MM.1S (cell line): ENCODE measurements around the gene SORBS2.

Source experiments
- DNase-seq: peaks from one replicate; pipeline ENCODE4 v3.0.0-alpha.2; 2015
- H2AFZ ChIP-seq: fragments of 300-600 bp; sonication (generic); 2 replicates; pipeline ENCODE4 v1.6.0; 2016; ENCODE audit warnings: antibody characterized with exemption, low read length
- H3F3A ChIP-seq: fragments of 300-600 bp; sonication (generic); 2 replicates; pipeline ENCODE4 v1.6.1; 2016; ENCODE audit warnings: mild to moderate bottlenecking, antibody characterized with exemption, low read length, moderate library complexity, mixed read lengths; ENCODE audit not compliant: insufficient read depth
- H3K27ac ChIP-seq: fragments of 300-600 bp; sonication (generic); 2 replicates; pipeline ENCODE4 v1.5.1; 2016; ENCODE audit warnings: mild to moderate bottlenecking, low read length
- H3K27me3 ChIP-seq: fragments of 300-600 bp; sonication (generic); replicated peaks from 2 replicates; pipeline ENCODE4 v1.6.0; 2016; ENCODE audit warnings: low read length; ENCODE audit not compliant: insufficient read depth
- H3K36me3 ChIP-seq: fragments of 300-600 bp; sonication (generic); replicated peaks from 2 replicates; pipeline ENCODE4 v1.6.1; 2016; ENCODE audit warnings: mild to moderate bottlenecking, low read length, mixed read lengths; ENCODE audit not compliant: insufficient read depth
- H3K4me1 ChIP-seq: fragments of 300-600 bp; sonication (generic); 2 replicates; pipeline ENCODE4 v1.6.1; 2016; ENCODE audit warnings: low read length, mixed read lengths
- H3K4me2 ChIP-seq: fragments of 300-600 bp; sonication (generic); 2 replicates; pipeline ENCODE4 v1.6.0; 2016; ENCODE audit warnings: low read depth, low read length
- H3K4me3 ChIP-seq: fragments of 300-600 bp; sonication (generic); 2 replicates; pipeline ENCODE4 v1.5.1; 2016; ENCODE audit warnings: low read length, mixed read lengths
- H3K79me2 ChIP-seq: fragments of 300-600 bp; sonication (generic); 2 replicates; pipeline ENCODE4 v1.6.1; 2016; ENCODE audit warnings: mixed run types, low read length, mixed read lengths
- H3K9ac ChIP-seq: fragments of 300-600 bp; sonication (generic); 2 replicates; pipeline ENCODE4 v1.6.1; 2016; ENCODE audit warnings: low read length, mixed read lengths
- H3K9me2 ChIP-seq: fragments of 300-600 bp; sonication (generic); replicated peaks from 2 replicates; pipeline ENCODE4 v1.6.1; 2016; ENCODE audit warnings: mild to moderate bottlenecking, low read length, mixed read lengths; ENCODE audit not compliant: insufficient read depth
- H3K9me3 ChIP-seq: fragments of 300-600 bp; sonication (generic); replicated peaks from 2 replicates; pipeline ENCODE4 v1.6.1; 2016; ENCODE audit warnings: mild to moderate bottlenecking, low read length, mixed read lengths; ENCODE audit not compliant: insufficient read depth
- H4K20me1 ChIP-seq: fragments of 300-600 bp; sonication (generic); 2 replicates; pipeline ENCODE4 v1.6.1; 2016; ENCODE audit warnings: mild to moderate bottlenecking, low read length, moderate library complexity, mixed read lengths; ENCODE audit not compliant: insufficient read depth
- EZH2 ChIP-seq: fragments of 300-600 bp; sonication (generic); optimal IDR thresholded peaks from 2 replicates; pipeline ENCODE3; 2017; ENCODE audit warnings: low read depth, mild to moderate bottlenecking, antibody characterized with exemption, low read length, mixed read lengths
- EZH2phosphoT487 ChIP-seq: fragments of 300-600 bp; sonication (generic); IDR thresholded peaks from 2 replicates; pipeline ENCODE4 v1.6.1; 2018; ENCODE audit warnings: antibody characterized with exemption, low read length
- TF ChIP-seq, protein P1 (sequence below): fragments of 300-600 bp; sonication (generic); IDR thresholded peaks from 2 replicates; pipeline ENCODE4 v1.5.1; 2016; ENCODE audit warnings: antibody characterized with exemption, low read length, mixed read lengths

The SORBS2 gene

DNA sequence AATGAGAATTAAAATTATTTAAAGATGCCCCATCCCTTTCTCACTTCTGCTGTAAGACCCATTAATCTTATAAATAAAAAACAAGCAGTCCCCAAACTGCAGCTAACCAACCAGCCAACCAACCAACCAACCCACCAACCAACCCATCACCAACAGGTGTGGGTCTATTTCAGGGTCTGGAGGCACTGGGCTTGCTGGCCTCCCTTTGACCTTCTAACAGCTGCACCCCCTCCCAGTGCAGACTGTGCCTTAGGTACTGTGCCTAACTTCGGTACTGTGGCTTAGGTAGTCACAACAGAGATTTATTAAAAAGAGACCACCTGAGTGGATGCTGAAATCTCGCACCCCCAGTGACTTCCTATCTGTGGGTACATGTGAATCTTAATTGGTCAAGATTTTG, 128.1 kb downstream of the SORBS2 start:
- no peak overlapping the region for H2AFZ ChIP-seq
- no peaks in the 10 kb centered on the region for H4K20me1 ChIP-seq
- H3K27ac ChIP-seq: no peak overlapping the region
- no peaks in the 10 kb centered on the region for H3K9me3 ChIP-seq
- DNase-seq: no peak
- H3K4me3 ChIP-seq: no peak overlapping the region
- TF ChIP-seq EZH2phosphoT487 (no peak), EZH2 (no peak)
- TF ChIP-seq, protein P1, sequence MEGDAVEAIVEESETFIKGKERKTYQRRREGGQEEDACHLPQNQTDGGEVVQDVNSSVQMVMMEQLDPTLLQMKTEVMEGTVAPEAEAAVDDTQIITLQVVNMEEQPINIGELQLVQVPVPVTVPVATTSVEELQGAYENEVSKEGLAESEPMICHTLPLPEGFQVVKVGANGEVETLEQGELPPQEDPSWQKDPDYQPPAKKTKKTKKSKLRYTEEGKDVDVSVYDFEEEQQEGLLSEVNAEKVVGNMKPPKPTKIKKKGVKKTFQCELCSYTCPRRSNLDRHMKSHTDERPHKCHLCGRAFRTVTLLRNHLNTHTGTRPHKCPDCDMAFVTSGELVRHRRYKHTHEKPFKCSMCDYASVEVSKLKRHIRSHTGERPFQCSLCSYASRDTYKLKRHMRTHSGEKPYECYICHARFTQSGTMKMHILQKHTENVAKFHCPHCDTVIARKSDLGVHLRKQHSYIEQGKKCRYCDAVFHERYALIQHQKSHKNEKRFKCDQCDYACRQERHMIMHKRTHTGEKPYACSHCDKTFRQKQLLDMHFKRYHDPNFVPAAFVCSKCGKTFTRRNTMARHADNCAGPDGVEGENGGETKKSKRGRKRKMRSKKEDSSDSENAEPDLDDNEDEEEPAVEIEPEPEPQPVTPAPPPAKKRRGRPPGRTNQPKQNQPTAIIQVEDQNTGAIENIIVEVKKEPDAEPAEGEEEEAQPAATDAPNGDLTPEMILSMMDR: no peak
- H3K9ac ChIP-seq: no peak overlapping the region
- no peak overlapping the region for H3K4me2 ChIP-seq
- H3F3A ChIP-seq: no peaks in the 10 kb centered on the region
- H3K27me3 ChIP-seq: no peaks in the 10 kb centered on the region
- no peaks in the 10 kb centered on the region for H3K4me1 ChIP-seq
- H3K9me2 ChIP-seq: no peaks in the 10 kb centered on the region
- no peaks in the 10 kb centered on the region for H3K79me2 ChIP-seq
- H3K36me3 ChIP-seq: no peaks in the 10 kb centered on the region

DNA sequence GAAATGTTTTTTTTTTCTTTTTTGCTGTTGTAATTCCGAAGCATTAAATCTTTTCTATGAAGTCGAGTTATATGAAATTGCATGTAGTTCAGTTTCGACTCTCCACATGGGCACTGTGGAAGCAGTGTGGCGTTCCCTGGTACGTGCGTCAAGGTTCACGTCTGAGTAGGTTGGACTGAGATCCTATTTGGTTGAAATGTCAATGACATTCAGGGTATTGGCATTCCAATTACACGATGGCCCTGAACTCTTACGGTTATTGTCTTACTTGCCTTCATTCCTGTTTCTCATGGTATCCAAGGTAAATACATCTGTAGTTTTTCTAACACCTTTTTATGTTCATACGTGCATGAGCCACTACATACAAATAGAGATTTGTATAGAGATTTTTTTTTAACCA, 128.8 kb downstream of the SORBS2 start:
- no peak for DNase-seq
- Histone ChIP-seq H3K9me2 (no peaks in the 10 kb centered on the region), H2AFZ (no peak overlapping the region), H4K20me1 (no peaks in the 10 kb centered on the region), H3K27me3 (no peaks in the 10 kb centered on the region), H3K9ac (no peak overlapping the region), H3F3A (no peaks in the 10 kb centered on the region), H3K9me3 (no peaks in the 10 kb centered on the region), H3K4me1 (no peaks in the 10 kb centered on the region), H3K27ac (no peak overlapping the region), H3K4me3 (no peak overlapping the region), H3K4me2 (no peak overlapping the region), H3K36me3 (no peaks in the 10 kb centered on the region), H3K79me2 (no peaks in the 10 kb centered on the region)
- TF ChIP-seq EZH2 (no peak), EZH2phosphoT487 (no peak)
- TF ChIP-seq, protein P1: no peak

DNA sequence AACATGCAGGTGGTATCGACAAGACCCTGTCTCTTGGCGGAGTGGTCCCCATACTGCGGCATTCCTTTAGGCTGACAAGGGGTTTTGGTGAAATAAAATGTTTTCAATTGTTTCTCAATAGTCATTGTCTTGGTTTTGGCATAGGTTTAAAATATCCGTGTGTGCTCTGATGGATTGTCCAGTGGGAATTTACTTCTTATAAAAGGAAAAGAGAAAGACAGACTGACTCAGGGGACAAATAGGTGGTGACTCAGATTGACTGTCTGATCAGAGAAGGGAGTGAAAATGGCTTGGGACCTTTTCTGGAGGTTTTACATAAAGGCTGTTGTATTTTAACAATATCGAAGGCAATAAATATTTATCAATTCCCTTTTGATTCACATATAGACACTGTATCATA, 129.8 kb downstream of the SORBS2 start:
- DNase-seq: no peak
- H3K27ac ChIP-seq: no peak overlapping the region
- no peaks in the 10 kb centered on the region for H3K9me2 ChIP-seq
- no peaks in the 10 kb centered on the region for H3F3A ChIP-seq
- TF ChIP-seq EZH2phosphoT487: no peak
- TF ChIP-seq, protein P1: no peak
- no peak for TF ChIP-seq EZH2
- no peak overlapping the region for H2AFZ ChIP-seq
- H3K4me2 ChIP-seq: no peak overlapping the region
- no peak overlapping the region for H3K4me3 ChIP-seq
- H3K36me3 ChIP-seq: no peaks in the 10 kb centered on the region
- H3K4me1 ChIP-seq: no peaks in the 10 kb centered on the region
- H3K9me3 ChIP-seq: no peaks in the 10 kb centered on the region
- no peak overlapping the region for H3K9ac ChIP-seq
- no peaks in the 10 kb centered on the region for H4K20me1 ChIP-seq
- no peaks in the 10 kb centered on the region for H3K27me3 ChIP-seq
- no peaks in the 10 kb centered on the region for H3K79me2 ChIP-seq

DNA sequence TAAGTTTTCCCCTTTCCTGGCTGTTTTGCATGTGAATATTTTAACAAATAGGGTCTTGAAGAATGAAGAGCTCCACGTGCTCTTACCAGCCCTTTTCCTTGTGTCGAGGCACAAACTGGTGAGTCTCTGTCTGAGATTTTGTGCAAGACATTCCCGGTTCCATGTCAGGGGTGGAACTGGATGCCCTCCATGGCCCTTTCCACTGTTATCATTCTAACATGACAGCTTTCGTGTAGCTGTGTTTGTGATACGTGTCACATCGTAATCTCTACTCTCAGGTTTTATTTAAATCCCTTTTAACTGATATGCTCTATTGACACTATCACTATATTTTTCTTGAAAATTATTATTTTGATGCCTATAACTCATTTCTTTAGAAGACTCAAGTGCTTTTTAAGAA, 130.4 kb downstream of the SORBS2 start:
- Histone ChIP-seq H3K4me1 (no peaks in the 10 kb centered on the region), H4K20me1 (no peaks in the 10 kb centered on the region), H3K79me2 (no peaks in the 10 kb centered on the region), H3K9me2 (no peaks in the 10 kb centered on the region), H3K4me2 (no peak overlapping the region), H3K36me3 (no peaks in the 10 kb centered on the region), H3K27me3 (no peaks in the 10 kb centered on the region), H3K27ac (no peak overlapping the region), H3K9me3 (no peaks in the 10 kb centered on the region), H2AFZ (no peak overlapping the region), H3F3A (no peaks in the 10 kb centered on the region), H3K9ac (no peak overlapping the region), H3K4me3 (no peak overlapping the region)
- TF ChIP-seq EZH2 (no peak), EZH2phosphoT487 (no peak)
- TF ChIP-seq, protein P1: no peak
- no peak for DNase-seq
